Gastroesophageal sphincter (tissue), 4 donors: ENCODE data around the gene BET1. TPM values are rescaled to one million over a fixed set of nuclear protein-coding genes. Genes with fewer than 3 reads are reported as not detected.

Experiments used
- ATAC-seq: fragments of 150-250 bp; one replicate; pipeline ENCODE4 v1.9.1; 2016; ENCODE audit warnings: mild to moderate bottlenecking, moderate library complexity
- H3K27ac ChIP-seq, 4 donors: fragments of 200-600 bp; sonication (generic) in 3 of 4; 1 replicate in 3 of 4; 2 replicates in 1 of 4; pipeline ENCODE4 v1.5.1; 2016 to 2019
- H3K27me3 ChIP-seq: fragments of 200-600 bp; sonication (generic); one replicate; pipeline ENCODE4 v1.5.1; 2019
- H3K36me3 ChIP-seq, 2 donors: fragments of 200-600 bp; sonication (generic); one replicate each; pipeline ENCODE4 v1.5.1; 2019; ENCODE audit warnings: control low read depth in 1 of 2
- H3K4me1 ChIP-seq, 3 donors: fragments of 200-600 bp; sonication (generic); 1 replicate in 2 of 3; 2 replicates in 1 of 3; pipeline ENCODE4 v1.5.1; 2016 to 2019; ENCODE audit warnings: control low read depth in 2 of 3
- H3K4me3 ChIP-seq, 2 donors: fragments of 200-600 bp; sonication (generic); one replicate each; pipeline ENCODE4 v1.5.1; 2019; ENCODE audit warnings: mild to moderate bottlenecking in 1 of 2, moderate library complexity in 1 of 2
- H3K9me3 ChIP-seq, 3 donors: fragments of 200-600 bp; sonication (generic); one replicate each; pipeline ENCODE4 v1.5.1; 2017 to 2019; ENCODE audit warnings: control low read depth in 2 of 3
- CTCF ChIP-seq, 4 experiments: fragments of 200-600 bp in 2 of 4; fragments of 450-650 bp in 2 of 4; sonication (generic) in 1 of 4; IDR thresholded peaks; one replicate each; pipeline ENCODE4 v1.5.1; 2017 to 2019; ENCODE audit warnings: antibody characterized with exemption in 4 of 4, mild to moderate bottlenecking in 2 of 4, moderate library complexity in 2 of 4
- EP300 ChIP-seq: sonication (generic); formaldehyde crosslinking; IDR thresholded peaks from one replicate; pipeline ENCODE4 v1.6.1; 2017; ENCODE audit warnings: antibody characterized with exemption, mild to moderate bottlenecking
- POLR2A ChIP-seq, 2 donors: fragments of 450-650 bp; IDR thresholded peaks; one replicate each; pipeline ENCODE4 v1.6.1; 2017; ENCODE audit warnings: antibody characterized with exemption in 2 of 2, mild to moderate bottlenecking in 2 of 2, moderate library complexity in 1 of 2
- POLR2AphosphoS5 ChIP-seq: sonication (generic); formaldehyde crosslinking; IDR thresholded peaks from one replicate; pipeline ENCODE4 v1.6.1; 2017; ENCODE audit warnings: antibody characterized with exemption
- WGBS, 2 donors: methylation state at CpG; one replicate each; pipeline ENCODE4 v1.1.5; 2018; ENCODE audit warnings: low coverage in 1 of 2; 5-methylcytosine and 5-hydroxymethylcytosine counted together
- total RNA-seq, 4 donors: library from RNA; depleted of rRNA; stranded (reverse); fragments of >200 nt; gene quantifications; one replicate each; pipeline ENCODE4 v1.1.0, GENCODE V29; 2016

The BET1 gene
- total RNA-seq, 4 donors from 2014 or later, result 13.4 to 22.7 (median 19.4) TPM

GRCh38 chr7:94012746-94013145 is 8.6 kb upstream of the BET1 start:
- Histone ChIP-seq H3K9me3 (no peaks in the 10 kb centered on the region), H3K36me3 (no peaks in the 10 kb centered on the region), H3K4me3 (no peak overlapping the region), H3K27me3 (no peaks in the 10 kb centered on the region), H3K4me1 (no peaks in the 10 kb centered on the region), H3K27ac (no peak overlapping the region)
- TF ChIP-seq EP300, result no peak
- no peak for TF ChIP-seq CTCF (IDR thresholded peaks at IDR 0.05)
- TF ChIP-seq POLR2A (IDR thresholded peaks at IDR 0.05), result no peak
- no peak for TF ChIP-seq POLR2AphosphoS5
- 60 to 71% methylated on average over 1 of the region's 1 CpG for WGBS, 2 donors
- ATAC-seq, result no peak

- Histone ChIP-seq H3K4me1 (no peaks in the 10 kb centered on the region), H3K9me3 (no peaks in the 10 kb centered on the region), H3K4me3 (no peak overlapping the region), H3K27me3 (no peaks in the 10 kb centered on the region), H3K27ac (no peak overlapping the region), H3K36me3 (no peaks in the 10 kb centered on the region)
- ATAC-seq, result no peak
- WGBS, 2 donors, result 70 to 94% methylated on average over 3 to 4 of the region's 35 CpGs
- TF ChIP-seq CTCF (IDR thresholded peaks at IDR 0.05) (no peak), EP300 (no peak), POLR2A (IDR thresholded peaks at IDR 0.05) (no peak), POLR2AphosphoS5 (no peak)
These were observed 7.7 kb upstream of the BET1 start for GRCh38 chr7:94011714-94012353.

- no peak for ATAC-seq
- Histone ChIP-seq H3K36me3 (no peaks in the 10 kb centered on the region), H3K4me1 (peaks cover 0 to 8% (median 0%) of the 10 kb centered on the region in 3 donors), H3K4me3 (no peak overlapping the region), H3K27me3 (no peaks in the 10 kb centered on the region), H3K9me3 (no peaks in the 10 kb centered on the region), H3K27ac (no peak overlapping the region)
- WGBS, 2 donors, result 54 to 73% methylated on average over 2 of the region's 2 CpGs
- TF ChIP-seq EP300 (no peak), CTCF (IDR thresholded peaks at IDR 0.05) (no peak), POLR2A (IDR thresholded peaks at IDR 0.05) (no peak), POLR2AphosphoS5 (no peak)
These were observed 4.4 kb upstream of the BET1 start for GRCh38 chr7:94008537-94008936.

- no peak overlapping the region for H3K4me3 ChIP-seq
- H3K27ac ChIP-seq, result no peak overlapping the region
- no peaks in the 10 kb centered on the region for H3K9me3 ChIP-seq
- no peak for ATAC-seq
- H3K36me3 ChIP-seq, result no peaks in the 10 kb centered on the region
- no peaks in the 10 kb centered on the region for H3K27me3 ChIP-seq
- H3K4me1 ChIP-seq, result peaks cover 0 to 36% (median 2%) of the 10 kb centered on the region in 3 donors
- TF ChIP-seq EP300 (no peak), POLR2A (IDR thresholded peaks at IDR 0.05) (no peak), CTCF (IDR thresholded peaks at IDR 0.05) (no peak), POLR2AphosphoS5 (no peak)
- 59 to 85% methylated on average over 3 of the region's 3 CpGs for WGBS, 2 donors
These were observed 1.6 kb upstream of the BET1 start for GRCh38 chr7:94005753-94006152.

- peak; percentile 35 for ATAC-seq
- Histone ChIP-seq H3K27me3 (no peaks in the 10 kb centered on the region), H3K36me3 (peaks cover 0 to 9% of the 10 kb centered on the region in 2 donors), H3K4me3 (peak overlapping the region; percentile 75 to 96), H3K4me1 (peaks cover 0 to 37% (median 2%) of the 10 kb centered on the region in 3 donors), H3K27ac (peak overlapping the region; percentile 82 to 89 (median 86)), H3K9me3 (no peaks in the 10 kb centered on the region)
- 3 to 6% methylated on average over 11 to 16 of the region's 16 CpGs for WGBS, 2 donors
- TF ChIP-seq POLR2AphosphoS5 (no peak), POLR2A (IDR thresholded peaks at IDR 0.05) (no peak), CTCF (IDR thresholded peaks at IDR 0.05) (no peak)
These were observed 620 bp downstream of the BET1 start for GRCh38 chr7:94003446-94004023.
